ENCODE measurements around the gene YARS2.

YARS2 gene

GRCh38 chr12:32770141-32770540, 14.4 kb upstream of the YARS2 start:
- H3K27ac ChIP-seq = no peak overlapping the region
- TF ChIP-seq, protein P1, sequence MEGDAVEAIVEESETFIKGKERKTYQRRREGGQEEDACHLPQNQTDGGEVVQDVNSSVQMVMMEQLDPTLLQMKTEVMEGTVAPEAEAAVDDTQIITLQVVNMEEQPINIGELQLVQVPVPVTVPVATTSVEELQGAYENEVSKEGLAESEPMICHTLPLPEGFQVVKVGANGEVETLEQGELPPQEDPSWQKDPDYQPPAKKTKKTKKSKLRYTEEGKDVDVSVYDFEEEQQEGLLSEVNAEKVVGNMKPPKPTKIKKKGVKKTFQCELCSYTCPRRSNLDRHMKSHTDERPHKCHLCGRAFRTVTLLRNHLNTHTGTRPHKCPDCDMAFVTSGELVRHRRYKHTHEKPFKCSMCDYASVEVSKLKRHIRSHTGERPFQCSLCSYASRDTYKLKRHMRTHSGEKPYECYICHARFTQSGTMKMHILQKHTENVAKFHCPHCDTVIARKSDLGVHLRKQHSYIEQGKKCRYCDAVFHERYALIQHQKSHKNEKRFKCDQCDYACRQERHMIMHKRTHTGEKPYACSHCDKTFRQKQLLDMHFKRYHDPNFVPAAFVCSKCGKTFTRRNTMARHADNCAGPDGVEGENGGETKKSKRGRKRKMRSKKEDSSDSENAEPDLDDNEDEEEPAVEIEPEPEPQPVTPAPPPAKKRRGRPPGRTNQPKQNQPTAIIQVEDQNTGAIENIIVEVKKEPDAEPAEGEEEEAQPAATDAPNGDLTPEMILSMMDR (IDR thresholded peaks at IDR 0.05) = no peak
- no peak for TF ChIP-seq ZFX (IDR thresholded peaks at IDR 0.05; ENCODE audit: borderline replicate concordance)

DNA sequence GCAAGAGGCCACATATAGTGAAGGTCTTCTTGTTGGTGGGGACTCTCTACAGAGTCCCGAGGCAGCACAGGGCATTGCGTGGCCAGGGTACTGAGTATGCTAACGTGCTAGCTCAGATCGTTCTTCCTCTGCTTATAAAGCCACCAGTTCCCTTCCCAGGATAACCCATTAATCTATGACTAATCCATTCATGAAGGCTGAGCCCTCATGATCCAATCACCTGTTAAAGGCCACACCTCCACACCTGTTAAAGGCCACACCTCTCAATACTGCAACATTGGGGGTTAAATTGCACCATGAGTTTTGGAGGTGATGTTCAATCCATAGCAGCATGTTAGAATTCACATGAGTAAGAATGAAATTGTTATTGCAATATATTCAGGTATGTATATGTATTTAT, 12.8 kb upstream of the YARS2 start:
- TF ChIP-seq, protein P1 (IDR thresholded peaks at IDR 0.05) = no peak
- no peak for TF ChIP-seq ZFX (IDR thresholded peaks at IDR 0.05; ENCODE audit: borderline replicate concordance)
- H3K27ac ChIP-seq = no peak overlapping the region

DNA sequence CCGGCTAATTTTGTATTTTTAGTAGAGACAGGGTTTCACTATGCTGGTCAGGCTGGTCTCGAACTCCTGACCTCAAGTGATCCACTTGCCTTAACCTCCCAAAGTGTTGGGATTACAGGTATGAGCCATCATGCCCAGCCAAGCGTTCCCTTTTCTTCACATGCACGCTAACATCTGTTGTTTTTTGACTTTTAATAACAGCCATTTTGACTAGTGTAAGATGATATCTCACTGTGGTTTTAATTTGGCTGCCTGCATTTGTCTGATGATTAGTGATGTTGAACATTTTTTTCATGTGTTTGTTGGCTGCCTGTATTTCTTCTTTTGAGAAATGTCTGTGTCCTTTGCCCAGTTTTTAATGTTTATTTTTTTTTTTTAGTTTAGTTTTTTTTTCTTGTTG, 10.2 kb upstream of the YARS2 start:
- H3K27ac ChIP-seq = no peak overlapping the region
- no peak for TF ChIP-seq ZFX (IDR thresholded peaks at IDR 0.05; ENCODE audit: borderline replicate concordance)
- TF ChIP-seq, protein P1 (IDR thresholded peaks at IDR 0.05) = no peak

DNA sequence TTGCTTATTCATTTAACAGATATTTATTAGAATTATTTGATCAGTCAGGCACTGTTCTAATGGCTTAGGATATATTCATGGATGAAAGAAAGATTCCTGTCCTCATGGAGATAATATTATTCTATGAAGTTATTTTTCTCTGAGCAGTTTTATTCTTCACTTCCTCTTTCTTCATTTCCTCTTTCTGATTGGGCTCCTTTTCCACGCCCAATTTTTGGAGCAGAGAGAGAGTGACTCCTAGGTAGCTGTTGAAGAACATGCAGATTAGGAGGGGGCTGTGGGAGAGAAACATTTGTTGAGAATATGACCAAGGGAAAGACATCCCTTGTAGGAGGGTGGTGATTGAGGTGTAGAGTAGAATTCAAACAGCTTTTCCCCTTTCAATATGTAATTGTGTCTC, 6.0 kb upstream of the YARS2 start:
- TF ChIP-seq, protein P1 (IDR thresholded peaks at IDR 0.05) = no peak
- no peak for TF ChIP-seq ZFX (IDR thresholded peaks at IDR 0.05; ENCODE audit: borderline replicate concordance)
- no peak overlapping the region for H3K27ac ChIP-seq

GRCh38 chr12:32757157-32757556, 1.5 kb upstream of the YARS2 start:
- no peak overlapping the region for H3K27ac ChIP-seq
- TF ChIP-seq, protein P1 (IDR thresholded peaks at IDR 0.05) = no peak
- no peak for TF ChIP-seq ZFX (IDR thresholded peaks at IDR 0.05; ENCODE audit: borderline replicate concordance)

DNA sequence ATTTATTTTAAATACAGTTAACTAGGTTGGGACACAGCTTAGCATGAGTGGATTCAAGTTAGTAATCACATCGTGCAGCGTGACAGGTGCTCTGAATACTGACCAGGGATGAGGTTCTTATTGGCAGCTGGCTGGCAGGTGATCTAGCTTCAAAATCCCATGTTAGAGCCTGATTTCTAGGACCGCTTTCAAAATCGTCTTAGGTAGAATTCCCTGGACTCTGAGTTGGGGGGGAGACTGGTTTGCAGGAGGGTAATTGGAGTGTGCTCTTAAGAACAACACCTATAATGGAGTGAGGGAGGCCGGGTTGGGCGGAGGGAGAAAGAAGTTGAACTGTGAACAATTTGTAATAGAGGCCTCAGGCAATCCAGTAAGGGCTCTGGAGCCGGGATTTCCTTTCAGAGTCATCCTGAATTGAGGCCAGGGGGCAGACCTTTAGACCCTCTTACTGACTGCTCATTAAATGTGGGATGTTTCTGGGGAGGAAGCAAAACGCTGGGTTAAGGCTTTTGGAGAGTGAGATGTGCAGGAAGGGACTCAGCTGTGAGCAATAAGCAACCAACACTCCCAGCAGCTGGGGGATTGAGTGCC, 874 bp upstream of the YARS2 start:
- peak overlapping the region; percentile 87 for H3K27ac ChIP-seq
- no peak for TF ChIP-seq ZFX (IDR thresholded peaks at IDR 0.05; ENCODE audit: borderline replicate concordance)
- TF ChIP-seq, protein P1 (IDR thresholded peaks at IDR 0.05) = peak; percentile 47

- no peak for TF ChIP-seq ZFX (IDR thresholded peaks at IDR 0.05; ENCODE audit: borderline replicate concordance)
- TF ChIP-seq, protein P1 (IDR thresholded peaks at IDR 0.05) = peak; percentile 99
- peak overlapping the region; percentile 87 for H3K27ac ChIP-seq
These were observed 545 bp downstream of the YARS2 start for GRCh38 chr12:32755051-32755653.
